ENCODE data around the gene BAIAP2. TPM values are rescaled to one million over a fixed set of nuclear protein-coding genes. Genes with fewer than 3 reads are reported as not detected.

The BAIAP2 gene
- total RNA-seq, 1 experiment from 2014 or later = 58.0 TPM

DNA sequence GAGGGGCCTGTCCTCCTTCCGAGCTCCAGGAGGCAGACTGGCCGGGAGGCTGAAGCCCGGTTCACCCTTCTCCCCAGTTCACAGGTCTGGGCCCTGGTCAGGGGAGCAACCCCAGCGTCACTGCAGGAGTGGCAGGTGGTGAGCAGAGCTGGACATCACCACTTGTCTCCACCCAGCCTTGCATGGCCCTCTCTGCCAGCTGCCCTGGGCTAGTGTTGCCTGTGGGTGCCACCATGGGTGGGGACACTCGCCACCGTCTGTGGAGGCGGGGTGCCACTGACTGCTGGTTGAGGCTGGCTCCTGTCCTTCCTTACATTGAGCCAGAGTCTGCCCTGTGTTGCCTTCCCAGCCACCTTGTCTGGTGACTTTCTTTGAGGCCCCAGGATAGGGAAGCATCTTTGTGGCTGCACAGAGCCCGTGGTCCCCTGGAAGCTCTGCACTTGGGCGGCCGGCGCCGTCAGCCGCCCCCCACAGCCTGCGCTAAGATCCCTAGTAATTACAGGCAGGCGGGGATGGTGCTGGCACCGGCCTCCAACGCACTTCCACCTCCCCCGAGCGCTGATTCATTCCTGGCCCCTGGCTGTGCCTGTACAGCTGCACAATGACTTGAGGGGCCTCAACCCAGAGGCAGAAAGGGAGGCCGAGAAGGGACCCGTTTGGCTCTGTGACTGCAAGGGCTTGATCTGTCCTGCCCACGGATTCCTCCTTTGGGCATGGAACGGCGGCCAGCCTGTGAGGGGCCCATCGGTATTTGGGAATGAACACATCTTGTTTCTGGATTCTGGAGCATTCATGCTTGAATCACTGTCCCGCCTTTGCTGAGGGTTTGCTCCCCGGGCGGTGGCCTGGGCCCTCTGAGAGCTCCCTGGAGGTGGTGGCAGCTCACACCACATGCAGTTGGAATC is 5.2 kb downstream of the BAIAP2 start:
- BruUV-seq (replicated peaks) = no TSS peak
- no peaks in the 10 kb centered on the region for H3K27me3 Mint-ChIP-seq (ENCODE audit: unreplicated experiment)
- peak overlapping the region; percentile 21 for H3K4me3 Mint-ChIP-seq (ENCODE audit: low read depth, unreplicated experiment)
- no peaks in the 10 kb centered on the region for H3K9me3 Mint-ChIP-seq (ENCODE audit: low read depth, unreplicated experiment)
- no peak overlapping the region for H3K27ac Mint-ChIP-seq (ENCODE audit: unreplicated experiment)
- H3K4me1 Mint-ChIP-seq (ENCODE audit: low read depth, unreplicated experiment) = peaks cover 68% of the 10 kb centered on the region
- peak; percentile 35 for DNase-seq
- CTCF ChIA-PET = interaction anchor here (0.6 to 1.7 kb wide), 3 partner anchors 10 to 36 kb away, joined by 3 to 7 read pairs (median 5); no protein-coding TSS in a partner anchor
- H3K36me3 Mint-ChIP-seq (ENCODE audit: insufficient read depth, unreplicated experiment) = peaks cover 90% of the 10 kb centered on the region
- TF ChIP-seq, protein P1, sequence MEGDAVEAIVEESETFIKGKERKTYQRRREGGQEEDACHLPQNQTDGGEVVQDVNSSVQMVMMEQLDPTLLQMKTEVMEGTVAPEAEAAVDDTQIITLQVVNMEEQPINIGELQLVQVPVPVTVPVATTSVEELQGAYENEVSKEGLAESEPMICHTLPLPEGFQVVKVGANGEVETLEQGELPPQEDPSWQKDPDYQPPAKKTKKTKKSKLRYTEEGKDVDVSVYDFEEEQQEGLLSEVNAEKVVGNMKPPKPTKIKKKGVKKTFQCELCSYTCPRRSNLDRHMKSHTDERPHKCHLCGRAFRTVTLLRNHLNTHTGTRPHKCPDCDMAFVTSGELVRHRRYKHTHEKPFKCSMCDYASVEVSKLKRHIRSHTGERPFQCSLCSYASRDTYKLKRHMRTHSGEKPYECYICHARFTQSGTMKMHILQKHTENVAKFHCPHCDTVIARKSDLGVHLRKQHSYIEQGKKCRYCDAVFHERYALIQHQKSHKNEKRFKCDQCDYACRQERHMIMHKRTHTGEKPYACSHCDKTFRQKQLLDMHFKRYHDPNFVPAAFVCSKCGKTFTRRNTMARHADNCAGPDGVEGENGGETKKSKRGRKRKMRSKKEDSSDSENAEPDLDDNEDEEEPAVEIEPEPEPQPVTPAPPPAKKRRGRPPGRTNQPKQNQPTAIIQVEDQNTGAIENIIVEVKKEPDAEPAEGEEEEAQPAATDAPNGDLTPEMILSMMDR (IDR thresholded peaks at IDR 0.05; ENCODE audit: unreplicated experiment) = no peak
- intact Hi-C loops (cut with micrococcal nuclease; ENCODE audit: unreplicated experiment) = loop anchor here (5.0 to 10.0 kb wide), 2 partner anchors 57 to 475 kb away; partner anchors contain the start of gene ACTG1

GRCh38 chr17:81040791-81041337 is 5.9 kb downstream of the BAIAP2 start:
- intact Hi-C loops (cut with micrococcal nuclease; ENCODE audit: unreplicated experiment) = loop anchor here (5.0 to 10.0 kb wide), 2 partner anchors 56 to 474 kb away; partner anchors contain the start of gene ACTG1
- DNase-seq = peak; percentile 53
- H3K4me1 Mint-ChIP-seq (ENCODE audit: low read depth, unreplicated experiment) = peaks cover 76% of the 10 kb centered on the region
- BruUV-seq (replicated peaks) = no TSS peak
- H3K27ac Mint-ChIP-seq (ENCODE audit: unreplicated experiment) = no peak overlapping the region
- peak overlapping the region; percentile 21 for H3K4me3 Mint-ChIP-seq (ENCODE audit: low read depth, unreplicated experiment)
- CTCF ChIA-PET = interaction anchor here (0.7 to 1.7 kb wide), 3 partner anchors 9 to 56 kb away, joined by 3 to 7 read pairs (median 5); no protein-coding TSS in a partner anchor
- no peaks in the 10 kb centered on the region for H3K27me3 Mint-ChIP-seq (ENCODE audit: unreplicated experiment)
- H3K9me3 Mint-ChIP-seq (ENCODE audit: low read depth, unreplicated experiment) = no peaks in the 10 kb centered on the region
- TF ChIP-seq, protein P1 (IDR thresholded peaks at IDR 0.05; ENCODE audit: unreplicated experiment) = peak; percentile 23
- peaks cover 91% of the 10 kb centered on the region for H3K36me3 Mint-ChIP-seq (ENCODE audit: insufficient read depth, unreplicated experiment)

DNA sequence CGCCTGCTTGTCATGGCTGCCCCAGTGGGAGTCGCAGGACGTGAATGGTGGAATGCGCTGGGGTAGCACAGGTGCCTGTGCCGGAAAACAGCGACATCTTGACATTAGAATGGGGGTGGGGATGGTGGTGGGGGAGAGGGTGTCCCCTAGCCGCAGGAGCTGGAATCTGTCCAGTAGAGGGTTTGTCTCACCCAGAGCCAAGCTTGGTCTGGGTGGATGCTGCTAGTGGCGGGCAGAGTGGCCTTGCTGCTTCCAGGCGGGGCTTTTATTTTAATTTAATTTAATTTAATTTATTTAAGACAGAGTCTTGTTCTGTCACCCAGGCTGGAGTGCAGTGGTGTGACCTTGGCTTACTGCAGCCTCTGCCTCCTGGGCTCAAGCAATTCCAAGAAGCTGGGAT is 7.7 kb downstream of the BAIAP2 start:
- DNase-seq = no peak
- H3K9me3 Mint-ChIP-seq (ENCODE audit: low read depth, unreplicated experiment) = no peaks in the 10 kb centered on the region
- TF ChIP-seq, protein P1 (IDR thresholded peaks at IDR 0.05; ENCODE audit: unreplicated experiment) = no peak
- peaks cover 67% of the 10 kb centered on the region for H3K4me1 Mint-ChIP-seq (ENCODE audit: low read depth, unreplicated experiment)
- H3K27me3 Mint-ChIP-seq (ENCODE audit: unreplicated experiment) = no peaks in the 10 kb centered on the region
- H3K4me3 Mint-ChIP-seq (ENCODE audit: low read depth, unreplicated experiment) = no peak overlapping the region
- H3K36me3 Mint-ChIP-seq (ENCODE audit: insufficient read depth, unreplicated experiment) = peaks cover 82% of the 10 kb centered on the region
- BruUV-seq (replicated peaks) = no TSS peak
- peak overlapping the region; percentile 72 for H3K27ac Mint-ChIP-seq (ENCODE audit: unreplicated experiment)
- CTCF ChIA-PET = no interaction called here
- intact Hi-C loops (cut with micrococcal nuclease; ENCODE audit: unreplicated experiment) = loop anchor here (5.0 to 10.0 kb wide), 2 partner anchors 55 to 472 kb away; partner anchors contain the start of gene ACTG1

- no peak for DNase-seq
- TF ChIP-seq, protein P1 (IDR thresholded peaks at IDR 0.05; ENCODE audit: unreplicated experiment) = no peak
- intact Hi-C loops (cut with micrococcal nuclease; ENCODE audit: unreplicated experiment) = loop anchor here (5.0 to 10.0 kb wide), 2 partner anchors 54 to 471 kb away; partner anchors contain the start of gene ACTG1
- BruUV-seq (replicated peaks) = no TSS peak
- CTCF ChIA-PET = interaction anchor here (0.6 to 1.2 kb wide), 2 partner anchors 21 to 54 kb away, joined by 3 to 5 read pairs; no protein-coding TSS in a partner anchor
- Mint-ChIP-seq H3K4me3 (ENCODE audit: low read depth, unreplicated experiment) (peak overlapping the region; percentile 64), H3K36me3 (ENCODE audit: insufficient read depth, unreplicated experiment) (peaks cover 74% of the 10 kb centered on the region), H3K9me3 (ENCODE audit: low read depth, unreplicated experiment) (no peaks in the 10 kb centered on the region), H3K27me3 (ENCODE audit: unreplicated experiment) (no peaks in the 10 kb centered on the region), H3K4me1 (ENCODE audit: low read depth, unreplicated experiment) (peaks cover 60% of the 10 kb centered on the region), H3K27ac (ENCODE audit: unreplicated experiment) (peak overlapping the region; percentile 95)
Observed at GRCh38 chr17:81043319-81043724, 8.4 kb downstream of the BAIAP2 start.
